Left lobe of liver (tissue), 2 donors: ENCODE results near the gene MRPS17. TPM values are rescaled to one million over a fixed set of nuclear protein-coding genes. Genes with fewer than 3 reads are reported as not detected.

Experiments
- ATAC-seq: fragments of 200-7000 bp; cut with Tn5 transposase; one replicate; pipeline ENCODE4 v1.9.1; 2020; ENCODE audit warnings: mild to moderate bottlenecking, moderate library complexity
- DNase-seq: peaks from one replicate; pipeline ENCODE4 v3.0.0-alpha.2; 2020; ENCODE audit warnings: low spot score
- total RNA-seq: library from RNA; stranded (reverse); gene quantifications from one replicate; pipeline ENCODE4 v1.2.1, GENCODE V29; 2021
- donor health status: DM: no; HTN: no; CAD: no; lungs with moderate emphysema.
- donor health status: DM: no; HTN: yes; CAD: no.

The MRPS17 gene
- total RNA-seq, 1 donor from 2014 or later, result 9.5 TPM

DNA sequence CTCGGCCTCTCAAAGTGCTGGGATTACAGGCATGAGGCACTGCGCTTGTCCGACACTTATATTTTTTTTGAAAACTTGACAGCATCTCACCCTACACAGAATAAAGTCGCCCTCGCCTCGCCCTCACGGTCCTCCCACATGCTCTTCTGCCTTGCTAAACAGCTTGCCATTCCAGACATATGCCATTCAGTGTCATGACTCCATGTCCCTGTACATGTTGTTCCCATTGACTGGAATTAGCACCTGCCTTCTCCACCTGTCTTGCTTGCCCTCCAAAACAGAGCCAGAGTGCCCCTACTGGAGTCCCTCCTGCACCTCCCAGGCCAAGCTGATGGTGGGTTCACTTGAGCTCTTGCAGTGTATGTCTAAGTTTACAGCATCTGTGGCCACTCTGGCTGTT lies 18.9 kb downstream of the MRPS17 start:
- ATAC-seq (no peak), DNase-seq (no peak)

- ATAC-seq (no peak), DNase-seq (no peak)
These were observed 19.3 kb downstream of the MRPS17 start for GRCh38 chr7:55970978-55971377.

GRCh38 chr7:55973747-55974250 lies 22.1 kb downstream of the MRPS17 start:
- no peak for DNase-seq
- no peak for ATAC-seq

GRCh38 chr7:55975988-55976633 lies 24.4 kb downstream of the MRPS17 start:
- DNase-seq (no peak), ATAC-seq (no peak)

DNA sequence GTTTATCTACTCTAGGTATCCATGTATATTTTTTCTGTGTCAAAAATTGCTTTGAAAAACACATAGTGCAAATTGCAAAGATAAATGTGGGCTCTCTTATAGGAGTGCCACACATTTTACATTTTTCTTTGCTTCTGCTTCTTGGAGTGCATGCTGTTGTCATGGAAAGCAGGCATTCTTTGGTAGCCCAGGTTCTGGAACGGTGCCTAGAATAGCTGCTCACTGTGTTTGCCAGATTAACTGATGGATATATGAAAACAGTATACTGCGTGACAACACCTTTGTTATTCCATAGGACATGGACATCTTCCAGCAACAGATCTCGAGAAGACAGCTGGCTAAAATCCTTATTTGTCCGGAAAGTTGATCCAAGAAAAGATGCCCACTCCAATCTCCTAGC lies 26.2 kb downstream of the MRPS17 start:
- ATAC-seq (no peak), DNase-seq (no peak)

- DNase-seq (no peak), ATAC-seq (no peak)
These were observed 28.6 kb downstream of the MRPS17 start for GRCh38 chr7:55980266-55980665.

DNA sequence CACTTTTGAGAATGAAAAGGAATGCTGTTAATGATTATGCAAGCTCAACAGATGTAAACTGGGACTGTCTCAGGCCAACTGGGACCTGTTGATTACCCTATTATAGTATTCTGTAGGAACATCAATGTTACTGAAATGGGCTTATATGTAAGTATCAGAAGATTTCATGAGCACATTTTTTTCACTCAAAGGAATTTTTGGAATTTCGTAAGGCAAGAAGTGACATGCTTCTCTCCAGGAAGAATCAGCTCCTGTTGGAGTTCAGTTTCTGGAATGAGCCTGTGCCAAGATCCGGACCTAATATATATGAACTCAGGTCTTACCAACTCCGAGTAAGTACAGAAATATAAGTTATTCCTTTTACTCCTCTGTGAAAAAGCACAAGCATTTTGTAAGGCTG lies 31.9 kb downstream of the MRPS17 start:
- no peak for ATAC-seq
- no peak for DNase-seq

DNA sequence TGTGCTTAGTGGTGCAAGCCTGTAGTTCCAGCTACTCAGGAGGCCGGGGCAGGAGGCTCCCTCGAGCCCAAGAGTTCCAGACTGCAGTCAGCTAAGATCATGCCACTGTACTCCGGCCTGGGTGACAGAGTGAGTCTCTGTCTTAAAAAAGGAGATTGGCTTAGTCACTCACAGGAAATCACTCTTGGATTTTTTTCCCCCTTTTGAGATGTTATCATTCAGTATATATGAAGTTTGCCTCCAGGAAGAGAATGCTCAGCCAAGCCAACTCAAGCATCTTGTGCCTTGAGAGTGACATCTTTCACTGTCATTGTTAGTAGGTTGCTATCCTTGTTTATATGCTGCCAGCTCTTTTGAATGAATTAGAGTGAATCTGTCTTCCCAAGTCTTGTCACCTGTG lies 40.7 kb downstream of the MRPS17 start:
- DNase-seq, result no peak
- no peak for ATAC-seq

- ATAC-seq (peak; percentile 58), DNase-seq (no peak)
These were observed 45.3 kb downstream of the MRPS17 start for GRCh38 chr7:55996856-55997500.

GRCh38 chr7:56003749-56004148 lies 52.1 kb downstream of the MRPS17 start:
- no peak for ATAC-seq
- DNase-seq, result no peak

Other genes with a start within 250 kb of the MRPS17 start
- gene SEPTIN14, start 89.1 kb upstream of the MRPS17 start, total RNA-seq, result not detected
- gene ZNF713, start 64.4 kb upstream of the MRPS17 start, total RNA-seq, result 0.45 TPM
- gene NIPSNAP2, start 12.7 kb downstream of the MRPS17 start, total RNA-seq, result 6.1 TPM
- gene PSPH, start 99.6 kb downstream of the MRPS17 start, total RNA-seq, result 9.0 TPM
- 25.7 TPM for gene CCT6A, start 99.9 kb downstream of the MRPS17 start, total RNA-seq
- gene SUMF2, start 112.4 kb downstream of the MRPS17 start, total RNA-seq, result 83.3 TPM
- 0.78 TPM for gene PHKG1, start 141.1 kb downstream of the MRPS17 start, total RNA-seq
- 189 TPM for gene CHCHD2, start 154.6 kb downstream of the MRPS17 start, total RNA-seq
- gene NUPR2, start 164.5 kb downstream of the MRPS17 start, total RNA-seq, result not detected